GM13977 (cell line): Measurements from ENCODE around the gene EIPR1.

Experiments used
- DNase-seq: peaks from one replicate; pipeline ENCODE4 v3.0.0; 2012; ENCODE audit warnings: low spot score
- CTCF ChIP-seq: IDR thresholded peaks from 2 replicates; pipeline ENCODE4 v1.5.1; 2012; ENCODE audit warnings: mild to moderate bottlenecking, control low read depth; ENCODE audit not compliant: insufficient read depth; ENCODE audit errors: extremely low read depth, missing control alignments
- in situ Hi-C: fragments of 300-500 bp; cut with MboI; formaldehyde crosslinking; loops from one replicate; pipeline ENCODE4 v1.12.0; 2022; ENCODE audit warnings: low sequenced_read_pairs, low pct_unique_long_range_greater_than_20kb, mixed read lengths, inconsistent platforms; ENCODE audit not compliant: unreplicated experiment

The EIPR1 gene

GRCh38 chr2:3291113-3291512, 86.5 kb downstream of the EIPR1 start:
- DNase-seq: no peak
- no peak for TF ChIP-seq CTCF
- in situ Hi-C loops: no loop called here

- in situ Hi-C loops: no loop called here
- TF ChIP-seq CTCF: no peak
- no peak for DNase-seq
Measured at GRCh38 chr2:3290655-3291054, 87.0 kb downstream of the EIPR1 start.

- TF ChIP-seq CTCF: no peak
- in situ Hi-C loops: no loop called here
- DNase-seq: no peak
Measured at GRCh38 chr2:3289971-3290370, 87.6 kb downstream of the EIPR1 start.

- DNase-seq: no peak
- no peak for TF ChIP-seq CTCF
- in situ Hi-C loops: no loop called here
Measured at GRCh38 chr2:3289526-3289925, 88.1 kb downstream of the EIPR1 start.

GRCh38 chr2:3289171-3289515, 88.5 kb downstream of the EIPR1 start:
- in situ Hi-C loops: no loop called here
- no peak for DNase-seq
- no peak for TF ChIP-seq CTCF

GRCh38 chr2:3288470-3289170, 89.0 kb downstream of the EIPR1 start:
- in situ Hi-C loops: no loop called here
- no peak for TF ChIP-seq CTCF
- no peak for DNase-seq
